ENCODE results near the gene EVPL. TPM values are rescaled to one million over a fixed set of nuclear protein-coding genes. Genes with fewer than 3 reads are reported as not detected.
A peak's percentile ranks its signal among the peaks of the same experiment; 100 is the strongest.

Gene EVPL
- total RNA-seq, 2 donors from 2014 or later = 23.0 to 29.1 TPM

GRCh38 chr17:76018801-76019200, 8.3 kb downstream of the EVPL start:
- TF ChIP-seq POLR2A (IDR thresholded peaks at IDR 0.05) = no peak
- no peak for TF ChIP-seq POLR2AphosphoS5 (IDR thresholded peaks at IDR 0.05)
- no peak for TF ChIP-seq CTCF (IDR thresholded peaks at IDR 0.05)
- no peak for DNase-seq (ENCODE audit: low spot score)
- intact Hi-C loops (cut with DNase I) = loop anchor here (10.0 kb wide), 1 partner anchor 256 kb away; no protein-coding TSS in a partner anchor
- H3K27ac ChIP-seq = no peak overlapping the region
- H3K4me3 ChIP-seq = no peak overlapping the region
- no peaks in the 10 kb centered on the region for H3K36me3 ChIP-seq
- 92% methylated on average over 13 of the region's 13 CpGs for WGBS
- no peaks in the 10 kb centered on the region for H3K9me3 ChIP-seq
- no peaks in the 10 kb centered on the region for H3K27me3 ChIP-seq (replicated peaks; ENCODE audit: insufficient read depth)
- no peaks in the 10 kb centered on the region for H3K4me1 ChIP-seq (replicated peaks)

GRCh38 chr17:76018340-76018680, 8.8 kb downstream of the EVPL start:
- 91% methylated on average over 11 of the region's 11 CpGs for WGBS
- Histone ChIP-seq H3K4me3 (no peak overlapping the region), H3K27me3 (replicated peaks; ENCODE audit: insufficient read depth) (no peaks in the 10 kb centered on the region), H3K9me3 (no peaks in the 10 kb centered on the region), H3K27ac (no peak overlapping the region), H3K36me3 (no peaks in the 10 kb centered on the region), H3K4me1 (replicated peaks) (no peaks in the 10 kb centered on the region)
- intact Hi-C loops (cut with DNase I) = loop anchor here (10.0 kb wide), 1 partner anchor 256 kb away; no protein-coding TSS in a partner anchor
- DNase-seq (ENCODE audit: low spot score) = no peak
- TF ChIP-seq POLR2A (IDR thresholded peaks at IDR 0.05) (no peak), POLR2AphosphoS5 (IDR thresholded peaks at IDR 0.05) (no peak)

GRCh38 chr17:76017481-76018339, 9.4 kb downstream of the EVPL start:
- Histone ChIP-seq H3K36me3 (no peaks in the 10 kb centered on the region), H3K9me3 (no peaks in the 10 kb centered on the region), H3K27ac (no peak overlapping the region), H3K27me3 (replicated peaks; ENCODE audit: insufficient read depth) (no peaks in the 10 kb centered on the region), H3K4me1 (replicated peaks) (no peaks in the 10 kb centered on the region), H3K4me3 (no peak overlapping the region)
- no peak for DNase-seq (ENCODE audit: low spot score)
- WGBS = 91% methylated on average over 21 of the region's 21 CpGs
- intact Hi-C loops (cut with DNase I) = loop anchor here (10.0 kb wide), 1 partner anchor 257 kb away; no protein-coding TSS in a partner anchor
- TF ChIP-seq CTCF (IDR thresholded peaks at IDR 0.05) = no peak
- TF ChIP-seq POLR2AphosphoS5 (IDR thresholded peaks at IDR 0.05) = no peak
- no peak for TF ChIP-seq POLR2A (IDR thresholded peaks at IDR 0.05)

- DNase-seq (ENCODE audit: low spot score) = no peak
- Histone ChIP-seq H3K27ac (no peak overlapping the region), H3K9me3 (no peaks in the 10 kb centered on the region), H3K36me3 (no peaks in the 10 kb centered on the region), H3K4me3 (no peak overlapping the region), H3K4me1 (replicated peaks) (no peaks in the 10 kb centered on the region), H3K27me3 (replicated peaks; ENCODE audit: insufficient read depth) (no peaks in the 10 kb centered on the region)
- TF ChIP-seq POLR2AphosphoS5 (IDR thresholded peaks at IDR 0.05) (no peak), CTCF (IDR thresholded peaks at IDR 0.05) (no peak), POLR2A (IDR thresholded peaks at IDR 0.05) (no peak)
- intact Hi-C loops (cut with DNase I) = loop anchor here (10.0 kb wide), 1 partner anchor 260 kb away; no protein-coding TSS in a partner anchor
- WGBS = 86% methylated on average over 12 of the region's 26 CpGs
Measured at GRCh38 chr17:76014925-76015261, 12.2 kb downstream of the EVPL start.

- 25% methylated on average over 19 of the region's 19 CpGs for WGBS
- Histone ChIP-seq H3K4me3 (no peak overlapping the region), H3K27ac (no peak overlapping the region), H3K9me3 (no peaks in the 10 kb centered on the region), H3K27me3 (replicated peaks; ENCODE audit: insufficient read depth) (no peaks in the 10 kb centered on the region), H3K4me1 (replicated peaks) (no peaks in the 10 kb centered on the region), H3K36me3 (no peaks in the 10 kb centered on the region)
- TF ChIP-seq POLR2A (IDR thresholded peaks at IDR 0.05) (no peak), CTCF (IDR thresholded peaks at IDR 0.05) (peak; percentile 82 to 95 (median 91)), POLR2AphosphoS5 (IDR thresholded peaks at IDR 0.05) (peak; percentile 35)
- peak; percentile 69 for DNase-seq (ENCODE audit: low spot score)
- intact Hi-C loops (cut with DNase I) = loop anchor here (10.0 kb wide), 1 partner anchor 260 kb away; no protein-coding TSS in a partner anchor
Measured at GRCh38 chr17:76014100-76014924, 12.8 kb downstream of the EVPL start.
